Cardiac fibroblast (primary cell): ENCODE measurements around the gene SPHKAP.
"Not testable (repeated sequence)": the region's sequence is repeated elsewhere in the genome, so short reads cannot be mapped to it uniquely, and the experiment has no call there.

ENCODE experiments used
- DNase-seq, 2 donors: peaks; one replicate each; pipeline versions ENCODE4 v3.0.0 to v3.0.0-alpha.2; 2010; ENCODE audit warnings: low read depth in 2 of 2
- H3K4me3 ChIP-seq, 2 donors: replicated peaks in 1 of 2; 1 replicate in 1 of 2; 2 replicates in 1 of 2; pipeline ENCODE4 v1.5.1; 2011; ENCODE audit warnings: low read depth in 2 of 2, low read length in 2 of 2, mild to moderate bottlenecking in 2 of 2, moderate library complexity in 1 of 2
- TF ChIP-seq, protein P1 (sequence below): IDR thresholded peaks from one replicate; pipeline ENCODE4 v1.5.1; 2011; ENCODE audit warnings: low read depth, mild to moderate bottlenecking, low read length, inconsistent platforms

Gene SPHKAP

DNA sequence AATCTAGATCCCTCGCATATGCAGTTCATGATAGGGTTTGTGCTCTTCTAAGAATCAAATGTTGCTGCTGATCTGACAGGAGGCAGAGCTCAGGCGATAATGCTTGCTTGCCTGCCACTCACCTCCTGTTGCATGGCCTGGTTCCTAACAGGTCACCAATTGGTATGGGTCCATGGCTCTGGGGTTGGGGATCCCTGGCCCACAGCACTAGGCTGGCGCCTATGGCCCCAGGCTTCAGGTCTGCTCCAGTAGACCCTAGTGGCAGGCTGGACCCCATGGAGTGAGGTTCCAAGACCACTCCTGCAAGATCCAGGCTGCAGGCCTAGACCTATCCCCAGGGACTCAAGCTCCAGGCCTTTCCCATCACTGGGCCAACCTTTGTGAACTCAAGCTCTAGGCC is 102.3 kb downstream of the SPHKAP start:
- DNase-seq: no peak
- H3K4me3 ChIP-seq: no peak overlapping the region
- TF ChIP-seq, protein P1, sequence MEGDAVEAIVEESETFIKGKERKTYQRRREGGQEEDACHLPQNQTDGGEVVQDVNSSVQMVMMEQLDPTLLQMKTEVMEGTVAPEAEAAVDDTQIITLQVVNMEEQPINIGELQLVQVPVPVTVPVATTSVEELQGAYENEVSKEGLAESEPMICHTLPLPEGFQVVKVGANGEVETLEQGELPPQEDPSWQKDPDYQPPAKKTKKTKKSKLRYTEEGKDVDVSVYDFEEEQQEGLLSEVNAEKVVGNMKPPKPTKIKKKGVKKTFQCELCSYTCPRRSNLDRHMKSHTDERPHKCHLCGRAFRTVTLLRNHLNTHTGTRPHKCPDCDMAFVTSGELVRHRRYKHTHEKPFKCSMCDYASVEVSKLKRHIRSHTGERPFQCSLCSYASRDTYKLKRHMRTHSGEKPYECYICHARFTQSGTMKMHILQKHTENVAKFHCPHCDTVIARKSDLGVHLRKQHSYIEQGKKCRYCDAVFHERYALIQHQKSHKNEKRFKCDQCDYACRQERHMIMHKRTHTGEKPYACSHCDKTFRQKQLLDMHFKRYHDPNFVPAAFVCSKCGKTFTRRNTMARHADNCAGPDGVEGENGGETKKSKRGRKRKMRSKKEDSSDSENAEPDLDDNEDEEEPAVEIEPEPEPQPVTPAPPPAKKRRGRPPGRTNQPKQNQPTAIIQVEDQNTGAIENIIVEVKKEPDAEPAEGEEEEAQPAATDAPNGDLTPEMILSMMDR: no peak

DNA sequence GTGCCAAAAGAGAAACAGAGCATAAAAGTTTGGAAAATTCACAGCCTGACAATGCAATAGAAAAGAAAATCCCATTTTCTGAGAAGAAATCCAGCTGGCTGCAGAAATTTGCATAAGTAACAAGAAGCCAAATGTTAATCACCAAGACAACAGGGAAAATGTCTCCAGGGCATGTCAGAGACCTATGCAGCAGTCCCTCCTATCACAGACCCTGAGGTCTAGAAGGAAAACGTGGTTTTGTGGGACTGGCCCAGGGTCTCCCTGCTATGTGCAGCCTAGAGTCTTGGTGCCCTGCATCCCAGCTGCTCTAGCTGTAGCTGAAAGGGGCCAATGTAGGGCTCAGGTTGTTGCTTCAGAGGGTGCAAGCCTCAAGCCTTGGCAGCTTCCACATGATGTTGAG is 104.8 kb downstream of the SPHKAP start:
- DNase-seq, H3K4me3 ChIP-seq: not testable (repeated sequence)

DNA sequence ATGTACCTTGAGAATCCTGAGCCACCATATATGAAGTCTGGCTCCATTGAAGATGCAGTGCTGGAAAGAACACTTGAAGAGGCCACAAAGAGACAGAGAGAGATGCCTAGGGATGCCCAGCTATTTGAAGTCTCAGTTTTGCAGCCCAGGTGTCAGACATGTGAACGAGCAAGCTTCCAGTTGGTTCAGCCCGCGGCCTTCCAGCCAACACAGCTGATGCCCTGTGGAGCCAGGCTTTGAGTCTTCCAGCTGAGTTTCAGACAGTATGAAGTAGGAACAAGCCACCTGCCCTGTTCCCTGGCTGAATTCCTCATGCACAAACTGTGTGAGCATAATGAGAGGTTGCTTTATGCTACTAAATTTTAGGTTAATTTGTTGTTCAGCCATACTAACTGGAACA is 108.8 kb downstream of the SPHKAP start:
- TF ChIP-seq, protein P1: no peak
- no peak for DNase-seq
- H3K4me3 ChIP-seq: no peak overlapping the region

DNA sequence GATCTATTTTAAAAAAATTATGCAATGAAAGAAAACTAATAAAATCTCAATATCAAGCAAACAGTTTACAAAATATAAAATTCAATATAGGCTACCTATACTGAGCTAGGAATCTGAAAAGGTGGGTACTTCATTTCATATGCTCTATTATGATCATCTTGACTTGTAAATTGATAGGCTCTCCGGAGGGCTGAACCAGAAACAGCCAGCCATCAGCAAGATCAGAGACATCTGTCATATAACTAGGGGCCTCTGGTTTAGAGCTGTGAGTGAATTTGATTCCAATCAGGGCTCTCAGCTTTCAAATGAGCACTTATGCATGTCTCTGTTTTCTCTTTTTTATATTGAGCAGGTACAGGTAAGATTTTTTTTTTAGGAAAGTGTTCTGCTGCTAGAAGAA is 114.2 kb downstream of the SPHKAP start:
- TF ChIP-seq, protein P1: no peak
- DNase-seq: no peak

DNA sequence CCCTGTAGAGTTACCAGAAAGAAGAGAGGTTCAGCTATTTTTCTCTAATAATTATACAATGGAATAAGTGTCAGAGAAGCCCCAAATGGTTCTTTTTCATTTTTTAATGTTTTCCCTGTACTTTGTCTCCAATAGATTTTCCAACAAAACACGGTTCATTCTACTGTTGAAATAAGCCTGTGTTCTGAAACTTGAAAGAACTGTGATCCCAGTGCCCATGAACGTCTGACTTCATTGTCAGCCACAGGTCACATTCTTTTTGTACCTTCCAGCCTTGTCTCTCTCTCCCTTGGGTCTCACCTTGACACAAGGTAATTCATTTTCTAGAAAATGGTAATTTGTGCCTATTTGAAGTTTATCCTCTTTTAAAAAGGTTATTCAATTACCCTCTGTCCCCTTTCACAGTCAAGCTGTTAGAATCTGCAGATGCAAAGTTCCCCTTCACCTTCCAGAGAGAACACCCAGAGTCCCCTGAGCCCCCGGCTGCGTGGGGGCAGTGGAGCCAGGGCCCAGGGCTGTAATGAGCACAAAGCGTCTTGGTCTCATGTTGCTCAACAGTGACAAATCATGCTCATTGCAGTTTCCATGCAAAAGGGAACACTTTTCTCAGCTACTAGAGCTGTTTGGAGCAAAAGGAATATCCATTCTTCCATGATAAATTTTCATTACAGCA is 115.2 kb downstream of the SPHKAP start:
- no peak overlapping the region for H3K4me3 ChIP-seq
- TF ChIP-seq, protein P1: no peak
- DNase-seq: no peak

More for the DNA sequence above, 114.2 kb downstream of the SPHKAP start:
- no peak overlapping the region for H3K4me3 ChIP-seq

DNA sequence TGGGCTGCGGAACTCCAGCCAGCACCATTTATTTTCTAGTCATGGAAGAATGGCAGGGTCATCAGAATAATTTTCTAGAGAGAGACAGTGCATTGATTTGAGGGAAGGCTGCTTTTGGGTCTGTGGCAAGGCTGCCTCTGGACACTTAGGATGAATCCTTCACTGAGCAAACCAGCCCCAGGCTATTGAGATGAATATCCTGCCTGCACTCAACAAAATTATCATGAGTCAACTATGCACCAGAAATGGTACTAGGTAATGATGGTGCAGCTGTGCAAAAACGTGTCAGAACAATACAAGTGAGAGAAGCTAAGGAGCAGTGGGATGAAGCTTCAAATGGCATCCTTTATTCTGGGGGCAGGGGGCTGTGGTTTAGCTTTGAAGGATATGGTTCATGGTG is 115.8 kb downstream of the SPHKAP start:
- TF ChIP-seq, protein P1: no peak
- H3K4me3 ChIP-seq: no peak overlapping the region
- no peak for DNase-seq

DNA sequence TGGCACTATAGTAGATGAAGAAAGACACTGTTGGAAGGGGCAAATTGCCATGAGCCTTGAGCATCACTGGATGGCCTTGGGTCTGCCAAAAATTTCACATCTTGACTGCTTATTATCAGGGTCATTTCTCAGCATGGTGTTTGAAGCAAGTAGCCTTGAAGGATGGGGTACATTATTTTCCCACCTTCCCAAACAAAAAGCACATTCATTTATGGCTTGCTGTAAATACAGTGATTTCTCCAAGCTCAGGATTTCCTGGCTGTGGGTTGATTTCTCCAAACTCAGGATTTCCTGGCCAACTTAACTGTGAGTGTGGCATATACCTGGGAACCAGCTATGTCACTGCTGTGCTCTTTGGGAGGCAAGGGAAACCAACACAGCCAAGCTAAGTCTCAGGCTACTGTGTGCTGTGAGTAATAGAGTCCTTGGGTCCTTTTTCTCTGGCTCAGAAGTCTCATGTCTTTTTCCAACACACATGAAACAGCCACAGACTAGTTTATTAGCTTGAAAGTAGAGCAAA is 116.6 kb downstream of the SPHKAP start:
- no peak for DNase-seq
- no peak overlapping the region for H3K4me3 ChIP-seq
- TF ChIP-seq, protein P1: no peak
